SU-DHL-6 (cell line): Measurements from ENCODE around the gene CRYAB.

Experiments
- CTCF ChIP-seq: fragments of 200-600 bp; sonication (generic); IDR thresholded peaks from one replicate; pipeline ENCODE4 v1.5.1; 2017; ENCODE audit warnings: antibody characterized with exemption, mild to moderate bottlenecking, low read length, moderate library complexity; ENCODE audit not compliant: insufficient read depth, poor library complexity, severe bottlenecking
- EZH2phosphoT487 ChIP-seq: fragments of 200-600 bp; sonication (generic), shearing (Covaris generic); conservative IDR thresholded peaks from 2 replicates; pipeline ENCODE4 v1.6.1; 2018; ENCODE audit warnings: mild to moderate bottlenecking, antibody characterized with exemption, low read length, moderate library complexity, mixed read lengths

DNA sequence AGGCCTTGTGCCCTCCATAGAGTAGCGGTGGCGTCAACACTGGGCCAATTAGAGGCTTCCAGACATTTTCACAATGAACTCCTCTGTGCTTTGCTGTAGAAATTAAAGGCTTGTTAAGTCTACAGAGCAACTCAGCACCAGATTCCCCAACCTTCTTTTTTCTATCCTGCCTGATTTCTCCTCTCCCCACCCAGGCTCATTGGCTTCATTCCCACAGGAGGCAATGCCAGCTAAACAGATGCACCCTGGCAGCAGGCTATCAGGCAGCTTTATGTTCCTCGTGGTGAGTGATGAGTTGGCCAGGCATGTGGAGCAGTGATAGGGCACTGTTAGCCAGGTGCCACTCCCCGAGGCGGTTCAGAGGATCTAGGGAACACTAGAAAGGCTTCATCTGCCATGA is 30.4 kb upstream of the CRYAB start:
- TF ChIP-seq CTCF (no peak), EZH2phosphoT487 (no peak)
